Heart left ventricle (tissue), 16 donors: ENCODE results near the gene ANKRD11. TPM values are rescaled to one million over a fixed set of nuclear protein-coding genes. Genes with fewer than 3 reads are reported as not detected.

ENCODE experiments used
- ATAC-seq, 4 donors: fragments of 200-7000 bp; cut with Tn5 transposase; one replicate each; pipeline ENCODE4 v1.9.1; 2020 to 2022; ENCODE audit warnings: moderate library complexity in 4 of 4, mild to moderate bottlenecking in 3 of 4, moderate number of reproducible peaks in 1 of 4
- DNase-seq, 5 donors: peaks; one replicate each; pipeline ENCODE4 v3.0.0-alpha.2; 2020
- H3K27ac ChIP-seq, 12 donors: fragments of 200-600 bp; sonication (generic) in 4 of 12; one replicate each; pipeline versions ENCODE4 v1.5.0 to v1.8.0; 2016 to 2022; ENCODE audit warnings: mild to moderate bottlenecking in 2 of 12
- H3K27me3 ChIP-seq, 9 donors: fragments of 200-600 bp; sonication (generic) in 2 of 9; one replicate each; pipeline versions ENCODE4 v1.5.1 to v1.8.0; 2016 to 2022; ENCODE audit warnings: mild to moderate bottlenecking in 3 of 9
- H3K36me3 ChIP-seq, 9 donors: fragments of 200-600 bp; sonication (generic) in 2 of 9; one replicate each; pipeline versions ENCODE4 v1.5.0 to v1.8.0; 2018 to 2022; ENCODE audit warnings: mild to moderate bottlenecking in 2 of 9
- H3K4me1 ChIP-seq, 12 donors: fragments of 200-600 bp; sonication (generic) in 4 of 12; one replicate each; pipeline versions ENCODE4 v1.5.0 to v1.8.0; 2016 to 2022; ENCODE audit warnings: mild to moderate bottlenecking in 3 of 12
- H3K4me3 ChIP-seq, 12 donors: fragments of 200-600 bp; sonication (generic) in 4 of 12; one replicate each; pipeline versions ENCODE4 v1.5.0 to v1.8.0; 2017 to 2022; ENCODE audit warnings: mild to moderate bottlenecking in 9 of 12, moderate library complexity in 4 of 12
- H3K9me3 ChIP-seq, 12 donors: fragments of 200-600 bp; sonication (generic) in 4 of 12; one replicate each; pipeline versions ENCODE4 v1.5.0 to v1.8.0; 2016 to 2022; ENCODE audit warnings: mild to moderate bottlenecking in 1 of 12
- POLR2A ChIP-seq, 2 donors: fragments of 450-650 bp; IDR thresholded peaks; one replicate each; pipeline ENCODE4 v1.6.1; 2017; ENCODE audit warnings: antibody characterized with exemption in 2 of 2, mild to moderate bottlenecking in 2 of 2, moderate library complexity in 2 of 2
- WGBS, 4 donors: extraction: QIAGEN DNeasy Blood & Tissue Kit in 2 of 4; methylation state at CpG; one replicate each; pipeline versions ENCODE4 v1.1.5 to v1.1.7; 2013 to 2018; 5-methylcytosine and 5-hydroxymethylcytosine counted together
- intact Hi-C, 10 donors: fragments of 100-400 bp; cut with DNase I; formaldehyde crosslinking; loops; one replicate each; pipeline versions ENCODE4 v1.11.1 to v1.14.2; 2022
- polyA plus RNA-seq, 2 donors: library from polyadenylated mRNA; stranded (reverse); fragments of 200-250 nt; gene quantifications; one replicate each; pipeline ENCODE4 v1.2.3, GENCODE V29; 2013
- total RNA-seq, 9 donors: library from RNA; depleted of rRNA in 2 of 9; stranded (reverse); fragments of >200 nt in 2 of 9; fragmentation: NEBNext Ultra II Directional in 3 of 9; extraction: Animal tissue kit (Norgen Biotek cat#: 25700) in 3 of 9; gene quantifications; one replicate each; pipeline versions ENCODE4 v1.1.0 to v1.2.4, GENCODE V29; 2016 to 2023
- TF ChIP-seq, protein P1 (sequence below), 12 donors: fragments of 200-600 bp; sonication (generic) in 4 of 12; IDR thresholded peaks; one replicate each; pipeline versions ENCODE4 v1.5.0 to v1.8.0; 2018 to 2022; ENCODE audit warnings: antibody characterized with exemption in 12 of 12, mild to moderate bottlenecking in 5 of 12
- donor health status: ischemic (EF 13 %, LVEDD 7.1; RV severe dilation, severe dysfunction).
- donor health status: healthy with polysubstance abuse.
- donor health status: DM: no; HTN: yes; CAD: no.
- donor health status: DM: no; HTN: no; CAD: no.
- donor health status: ischemic (EF 25% LVEDD 6.9; RV normal size, moderate dysfunction).
- donor health status: ischemic (EF 25% LVEDD 5.7; RV mildly dilated, moderate dysfunction).
- donor health status: healthy.
- donor health status: DM: yes; HTN: yes; CAD: no.
- donor health status: ischemic (EF 35%, LVEDD 5.7; RV mildly dilated, moderate dysfunction).
- donor health status: nonischemic (EF 11% LVEDD 7.7; RV severe dilation, severe dysfunction).
- donor health status: DM: yes; HTN: yes; CAD: no.
- donor health status: PGD.
- donor health status: ischemic (EF 29% LVEDD 5.4; RV normal size, mild dysfunction).
- donor health status: nonischemic (EF 23%, LVEDD 6.1; RV moderate dilation, normal function).

The ANKRD11 gene
- total and polyA plus RNA-seq, 11 donors = 53.6 to 123 (median 67.7) TPM

DNA sequence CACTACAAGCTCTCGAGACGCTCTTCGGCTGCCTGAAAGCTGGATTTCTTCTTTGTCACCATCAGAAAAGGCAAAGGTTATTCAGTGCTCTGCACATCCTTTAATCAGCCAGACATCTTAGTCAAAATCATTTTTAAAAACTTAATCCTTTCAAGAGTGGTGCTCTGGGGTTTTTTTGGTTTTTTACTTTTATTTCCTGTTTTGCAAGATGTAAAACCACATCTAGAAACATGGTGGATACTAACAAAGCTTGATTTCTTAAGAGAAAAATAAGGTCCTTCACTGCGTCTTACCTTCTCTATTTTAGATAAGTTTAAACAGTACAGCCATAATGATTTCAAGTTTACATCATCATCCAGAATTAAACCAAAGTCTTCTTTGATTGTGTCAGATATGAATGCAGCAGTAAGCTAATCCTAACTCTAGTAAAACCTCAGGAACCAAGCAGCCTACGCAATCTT is 6.3 kb downstream of the ANKRD11 start:
- peaks cover 2 to 99% (median 80%) of the 10 kb centered on the region in 12 donors for H3K4me1 ChIP-seq
- DNase-seq (no peak), ATAC-seq (no peak)
- TF ChIP-seq POLR2A (IDR thresholded peaks at IDR 0.05) = no peak
- TF ChIP-seq, protein P1, sequence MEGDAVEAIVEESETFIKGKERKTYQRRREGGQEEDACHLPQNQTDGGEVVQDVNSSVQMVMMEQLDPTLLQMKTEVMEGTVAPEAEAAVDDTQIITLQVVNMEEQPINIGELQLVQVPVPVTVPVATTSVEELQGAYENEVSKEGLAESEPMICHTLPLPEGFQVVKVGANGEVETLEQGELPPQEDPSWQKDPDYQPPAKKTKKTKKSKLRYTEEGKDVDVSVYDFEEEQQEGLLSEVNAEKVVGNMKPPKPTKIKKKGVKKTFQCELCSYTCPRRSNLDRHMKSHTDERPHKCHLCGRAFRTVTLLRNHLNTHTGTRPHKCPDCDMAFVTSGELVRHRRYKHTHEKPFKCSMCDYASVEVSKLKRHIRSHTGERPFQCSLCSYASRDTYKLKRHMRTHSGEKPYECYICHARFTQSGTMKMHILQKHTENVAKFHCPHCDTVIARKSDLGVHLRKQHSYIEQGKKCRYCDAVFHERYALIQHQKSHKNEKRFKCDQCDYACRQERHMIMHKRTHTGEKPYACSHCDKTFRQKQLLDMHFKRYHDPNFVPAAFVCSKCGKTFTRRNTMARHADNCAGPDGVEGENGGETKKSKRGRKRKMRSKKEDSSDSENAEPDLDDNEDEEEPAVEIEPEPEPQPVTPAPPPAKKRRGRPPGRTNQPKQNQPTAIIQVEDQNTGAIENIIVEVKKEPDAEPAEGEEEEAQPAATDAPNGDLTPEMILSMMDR (IDR thresholded peaks at IDR 0.05) = no peak
- peak overlapping the region in 2 of 12 donors; percentile 2 to 47 for H3K27ac ChIP-seq
- H3K9me3 ChIP-seq = no peaks in the 10 kb centered on the region
- H3K36me3 ChIP-seq = peaks cover 0 to 10% (median 0%) of the 10 kb centered on the region in 9 donors
- no peaks in the 10 kb centered on the region for H3K27me3 ChIP-seq
- 69 to 72% (median 70%) methylated on average over 5 of the region's 5 CpGs for WGBS, 4 donors
- intact Hi-C loops = loop anchor here in 5 of 10 donors (5.0 to 10.0 kb wide), 5 partner anchors 37 to 99 kb away; no protein-coding TSS in a partner anchor
- no peak overlapping the region for H3K4me3 ChIP-seq

DNA sequence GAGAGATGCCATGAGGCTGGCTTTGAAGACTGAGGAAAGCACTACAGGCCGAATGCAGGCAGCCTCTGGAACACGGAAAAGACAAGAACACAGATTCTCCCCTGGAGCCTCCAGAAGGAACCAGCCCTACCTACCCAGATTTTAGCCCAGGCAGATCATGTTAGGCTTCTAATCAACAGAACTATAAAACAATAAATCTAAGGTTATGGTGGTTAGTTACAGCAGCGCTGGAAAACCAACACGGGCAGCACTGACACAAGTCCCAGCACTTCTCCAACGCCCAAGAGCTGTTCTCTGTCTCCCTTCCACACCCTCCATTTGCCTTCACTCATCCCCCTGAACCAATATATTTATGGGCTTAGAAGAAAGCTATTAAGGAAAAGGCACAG is 7.5 kb downstream of the ANKRD11 start:
- Histone ChIP-seq H3K27me3 (no peaks in the 10 kb centered on the region), H3K9me3 (no peaks in the 10 kb centered on the region), H3K27ac (peak overlapping the region in 3 of 12 donors; percentile 0 to 20 (median 20)), H3K4me3 (no peak overlapping the region), H3K36me3 (peaks cover 0 to 10% (median 0%) of the 10 kb centered on the region in 9 donors), H3K4me1 (peaks cover 2 to 100% (median 80%) of the 10 kb centered on the region in 12 donors)
- WGBS, 4 donors = 62 to 77% (median 70%) methylated on average over 5 of the region's 5 CpGs
- intact Hi-C loops = loop anchor here in 5 of 10 donors (5.0 to 10.0 kb wide), 5 partner anchors 36 to 98 kb away; no protein-coding TSS in a partner anchor
- DNase-seq (no peak), ATAC-seq (peak in 1 of 4 donors; percentile 4)
- TF ChIP-seq, protein P1 (IDR thresholded peaks at IDR 0.05) = no peak
- no peak for TF ChIP-seq POLR2A (IDR thresholded peaks at IDR 0.05)

DNA sequence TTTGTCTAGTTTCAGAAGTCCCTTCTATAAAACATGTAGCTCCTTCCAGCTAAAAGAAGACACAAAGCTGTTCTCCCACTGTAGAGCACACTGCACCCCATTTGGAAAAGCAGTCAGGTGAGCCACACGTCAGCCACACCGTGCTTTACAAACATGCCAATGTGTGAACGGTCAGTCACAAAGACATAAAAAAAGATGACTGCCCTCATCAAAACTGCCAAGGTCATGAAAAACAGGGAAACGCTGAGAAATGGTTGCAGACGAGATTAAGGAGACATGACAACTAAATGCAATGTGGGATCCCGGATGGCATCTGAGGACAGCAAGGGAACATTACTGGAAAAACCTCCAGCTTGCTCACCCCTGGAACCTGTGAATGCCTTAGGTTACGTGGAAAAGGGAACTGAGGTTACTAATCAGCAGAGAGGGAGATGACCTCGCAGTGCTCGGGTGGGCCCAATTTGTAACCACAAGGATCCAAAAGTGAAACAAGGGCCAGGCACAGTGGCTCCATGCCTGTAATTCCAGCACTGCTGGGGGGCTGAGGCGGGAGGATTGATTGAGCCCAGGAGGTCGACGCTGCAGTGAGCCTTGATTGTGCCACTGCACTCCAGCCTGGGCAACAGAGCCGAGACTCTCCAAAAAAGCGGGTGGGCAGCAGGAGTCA is 8.1 kb downstream of the ANKRD11 start:
- peaks cover 0 to 5% (median 0%) of the 10 kb centered on the region in 9 donors for H3K36me3 ChIP-seq
- no peak overlapping the region for H3K4me3 ChIP-seq
- TF ChIP-seq, protein P1 (IDR thresholded peaks at IDR 0.05) = no peak
- TF ChIP-seq POLR2A (IDR thresholded peaks at IDR 0.05) = no peak
- ATAC-seq = peak in 2 of 4 donors; percentile 4 to 32
- no peaks in the 10 kb centered on the region for H3K27me3 ChIP-seq
- H3K4me1 ChIP-seq = peaks cover 2 to 100% (median 78%) of the 10 kb centered on the region in 12 donors
- peak overlapping the region in 3 of 12 donors; percentile 0 to 20 (median 20) for H3K27ac ChIP-seq
- WGBS, 4 donors = 43 to 56% (median 50%) methylated on average over 14 of the region's 14 CpGs
- DNase-seq = no peak
- intact Hi-C loops = loop anchor here in 5 of 10 donors (5.0 to 10.0 kb wide), 5 partner anchors 35 to 97 kb away; no protein-coding TSS in a partner anchor
- no peaks in the 10 kb centered on the region for H3K9me3 ChIP-seq

DNA sequence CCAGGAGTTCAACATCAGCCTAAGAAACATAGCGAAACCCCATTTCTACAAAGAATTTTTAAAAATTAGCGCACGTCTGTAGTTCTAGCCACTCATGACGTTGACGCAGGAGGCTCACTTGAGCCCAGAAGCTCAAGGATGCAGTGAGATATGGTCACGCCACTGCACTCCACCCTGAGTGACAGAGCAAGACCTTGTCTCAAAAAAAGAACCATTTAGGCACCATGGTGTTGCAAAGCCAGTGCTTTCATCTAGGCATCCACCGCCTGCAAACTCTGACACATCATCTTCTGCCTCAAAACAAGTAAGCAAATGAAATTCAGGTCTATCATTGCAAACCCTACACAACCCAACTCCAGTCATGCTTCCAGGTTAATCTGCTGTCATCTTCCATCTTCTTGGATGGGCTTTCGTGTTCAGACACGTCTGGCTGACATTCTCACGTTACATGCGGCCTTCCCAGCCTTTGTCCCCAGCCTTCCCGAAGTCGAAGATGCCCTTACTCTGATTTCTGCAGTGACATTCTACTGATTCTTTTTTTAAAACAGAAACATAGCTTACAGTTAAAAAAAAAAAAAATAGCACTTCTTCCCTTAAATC is 8.9 kb downstream of the ANKRD11 start:
- no peak for ATAC-seq

More for the DNA sequence above, 8.9 kb downstream of the ANKRD11 start:
- H3K4me1 ChIP-seq = peaks cover 2 to 100% (median 80%) of the 10 kb centered on the region in 12 donors
- no peaks in the 10 kb centered on the region for H3K9me3 ChIP-seq
- no peak overlapping the region for H3K4me3 ChIP-seq
- H3K27ac ChIP-seq = no peak overlapping the region
- no peak for DNase-seq
- 78 to 83% (median 81%) methylated on average over 13 of the region's 13 CpGs for WGBS, 4 donors
- peaks cover 0 to 3% (median 0%) of the 10 kb centered on the region in 9 donors for H3K36me3 ChIP-seq
- intact Hi-C loops = loop anchor here in 5 of 10 donors (5.0 to 10.0 kb wide), 5 partner anchors 34 to 97 kb away; no protein-coding TSS in a partner anchor
- H3K27me3 ChIP-seq = no peaks in the 10 kb centered on the region
- no peak for TF ChIP-seq POLR2A (IDR thresholded peaks at IDR 0.05)
- TF ChIP-seq, protein P1 (IDR thresholded peaks at IDR 0.05) = no peak
